Measurements from ENCODE around the gene UBTF. TPM values are rescaled to one million over a fixed set of nuclear protein-coding genes. Genes with fewer than 3 reads are reported as not detected.

UBTF gene
- total and polyA plus RNA-seq, 4 donors = 31.9 to 75.5 (median 52.3) TPM

DNA sequence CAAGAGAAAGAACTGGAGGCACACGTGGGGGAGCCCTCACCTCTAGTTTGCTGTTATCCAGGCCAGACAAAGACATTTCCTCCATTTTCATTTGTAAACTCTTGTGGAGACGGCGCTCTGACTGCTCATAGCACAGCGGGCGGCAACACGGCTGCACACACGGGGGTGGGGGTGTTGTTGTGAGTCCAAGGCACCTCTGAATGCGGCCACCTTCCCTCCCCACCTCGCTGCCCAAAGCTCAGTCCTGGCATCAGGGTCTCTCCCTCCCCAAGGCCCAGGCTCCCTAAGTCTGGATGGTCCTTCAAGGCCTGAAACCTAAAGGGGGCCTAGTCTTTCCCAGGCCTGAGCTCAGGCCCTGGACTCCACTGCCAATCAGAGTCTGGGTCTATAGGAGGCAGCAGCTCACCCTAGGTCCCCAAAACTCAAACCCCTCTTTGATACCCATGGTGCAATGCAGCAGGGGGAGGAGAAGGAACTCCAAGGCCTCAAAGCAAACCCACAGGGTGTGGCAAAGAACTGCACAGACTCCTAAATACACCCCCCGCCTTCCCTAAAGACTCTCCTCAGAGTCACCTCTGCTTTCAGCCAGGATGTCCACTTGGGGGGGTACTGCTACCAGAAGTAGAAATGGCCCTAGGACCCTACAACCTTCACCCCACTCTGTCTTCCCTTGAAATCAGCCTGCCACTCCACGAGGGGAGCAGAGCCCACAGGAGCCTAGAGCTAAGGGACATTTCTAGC is 21.3 kb downstream of the UBTF start:
- Histone ChIP-seq H3K4me3 (peak overlapping the region; percentile 33), H3K27ac (ENCODE audit: low read depth in 1 of 2, low read length in 1 of 2) (peak overlapping the region; percentile 94 to 96), H3K27me3 (ENCODE audit: control insufficient read depth in 3 of 3, insufficient read depth in 3 of 3, low read length in 2 of 3) (no peaks in the 10 kb centered on the region), H3K9ac (ENCODE audit: insufficient read depth in 1 of 2, low read length in 2 of 2) (peak overlapping the region; percentile 63 to 74), H3K9me3 (ENCODE audit: control insufficient read depth in 4 of 4, insufficient read depth in 3 of 4, low read length in 3 of 4) (no peaks in the 10 kb centered on the region), H3K36me3 (ENCODE audit: control insufficient read depth in 4 of 4, insufficient read depth in 4 of 4, low read length in 4 of 4) (peaks cover 21 to 38% (median 33%) of the 10 kb centered on the region in 4 donors), H3K4me1 (ENCODE audit: control insufficient read depth in 5 of 5, insufficient read depth in 5 of 5, low read length in 5 of 5) (peaks cover 0 to 24% (median 12%) of the 10 kb centered on the region in 5 donors)
- TF ChIP-seq, protein P1, sequence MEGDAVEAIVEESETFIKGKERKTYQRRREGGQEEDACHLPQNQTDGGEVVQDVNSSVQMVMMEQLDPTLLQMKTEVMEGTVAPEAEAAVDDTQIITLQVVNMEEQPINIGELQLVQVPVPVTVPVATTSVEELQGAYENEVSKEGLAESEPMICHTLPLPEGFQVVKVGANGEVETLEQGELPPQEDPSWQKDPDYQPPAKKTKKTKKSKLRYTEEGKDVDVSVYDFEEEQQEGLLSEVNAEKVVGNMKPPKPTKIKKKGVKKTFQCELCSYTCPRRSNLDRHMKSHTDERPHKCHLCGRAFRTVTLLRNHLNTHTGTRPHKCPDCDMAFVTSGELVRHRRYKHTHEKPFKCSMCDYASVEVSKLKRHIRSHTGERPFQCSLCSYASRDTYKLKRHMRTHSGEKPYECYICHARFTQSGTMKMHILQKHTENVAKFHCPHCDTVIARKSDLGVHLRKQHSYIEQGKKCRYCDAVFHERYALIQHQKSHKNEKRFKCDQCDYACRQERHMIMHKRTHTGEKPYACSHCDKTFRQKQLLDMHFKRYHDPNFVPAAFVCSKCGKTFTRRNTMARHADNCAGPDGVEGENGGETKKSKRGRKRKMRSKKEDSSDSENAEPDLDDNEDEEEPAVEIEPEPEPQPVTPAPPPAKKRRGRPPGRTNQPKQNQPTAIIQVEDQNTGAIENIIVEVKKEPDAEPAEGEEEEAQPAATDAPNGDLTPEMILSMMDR (IDR thresholded peaks at IDR 0.05; ENCODE audit: control extremely low read depth, extremely low read depth) = no peak
- WGBS, 2 donors = 52 to 54% methylated on average over 11 of the region's 11 CpGs
- DNase-seq (peak; percentile 33 to 57 (median 50)), ATAC-seq (ENCODE audit: insufficient read depth, low FRiP score) (no peak)

DNA sequence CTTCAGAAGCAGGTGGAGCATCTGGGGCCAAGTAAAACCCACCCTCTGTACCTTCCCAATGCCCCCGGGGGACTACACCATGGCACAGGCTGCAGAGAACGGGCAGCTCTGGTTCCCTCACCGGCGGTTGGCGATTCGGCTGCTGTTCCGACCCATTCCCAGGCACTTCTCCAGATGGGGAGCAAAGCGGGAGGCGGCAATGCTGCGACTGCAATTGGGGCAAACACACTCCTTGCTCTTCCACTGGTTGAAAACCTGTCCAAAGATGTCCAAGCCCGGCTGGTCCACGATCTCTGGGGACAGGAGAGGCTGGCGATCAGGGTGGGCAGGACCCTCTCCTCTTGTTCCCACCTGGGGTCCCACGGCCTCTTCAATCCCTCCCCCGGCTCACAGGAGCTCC is 22.4 kb downstream of the UBTF start:
- Histone ChIP-seq H3K36me3 (ENCODE audit: control insufficient read depth in 4 of 4, insufficient read depth in 4 of 4, low read length in 4 of 4) (peaks cover 21 to 45% (median 36%) of the 10 kb centered on the region in 4 donors), H3K9ac (ENCODE audit: insufficient read depth in 1 of 2, low read length in 2 of 2) (no peak overlapping the region), H3K9me3 (ENCODE audit: control insufficient read depth in 4 of 4, insufficient read depth in 3 of 4, low read length in 3 of 4) (no peaks in the 10 kb centered on the region), H3K27me3 (ENCODE audit: control insufficient read depth in 3 of 3, insufficient read depth in 3 of 3, low read length in 2 of 3) (no peaks in the 10 kb centered on the region), H3K27ac (ENCODE audit: low read depth in 1 of 2, low read length in 1 of 2) (no peak overlapping the region), H3K4me3 (no peak overlapping the region), H3K4me1 (ENCODE audit: control insufficient read depth in 5 of 5, insufficient read depth in 5 of 5, low read length in 5 of 5) (peaks cover 0 to 34% (median 12%) of the 10 kb centered on the region in 5 donors)
- no peak for ATAC-seq (ENCODE audit: insufficient read depth, low FRiP score)
- no peak for DNase-seq
- 94 to 97% methylated on average over 15 of the region's 15 CpGs for WGBS, 2 donors
- TF ChIP-seq, protein P1 (IDR thresholded peaks at IDR 0.05; ENCODE audit: control extremely low read depth, extremely low read depth) = no peak

DNA sequence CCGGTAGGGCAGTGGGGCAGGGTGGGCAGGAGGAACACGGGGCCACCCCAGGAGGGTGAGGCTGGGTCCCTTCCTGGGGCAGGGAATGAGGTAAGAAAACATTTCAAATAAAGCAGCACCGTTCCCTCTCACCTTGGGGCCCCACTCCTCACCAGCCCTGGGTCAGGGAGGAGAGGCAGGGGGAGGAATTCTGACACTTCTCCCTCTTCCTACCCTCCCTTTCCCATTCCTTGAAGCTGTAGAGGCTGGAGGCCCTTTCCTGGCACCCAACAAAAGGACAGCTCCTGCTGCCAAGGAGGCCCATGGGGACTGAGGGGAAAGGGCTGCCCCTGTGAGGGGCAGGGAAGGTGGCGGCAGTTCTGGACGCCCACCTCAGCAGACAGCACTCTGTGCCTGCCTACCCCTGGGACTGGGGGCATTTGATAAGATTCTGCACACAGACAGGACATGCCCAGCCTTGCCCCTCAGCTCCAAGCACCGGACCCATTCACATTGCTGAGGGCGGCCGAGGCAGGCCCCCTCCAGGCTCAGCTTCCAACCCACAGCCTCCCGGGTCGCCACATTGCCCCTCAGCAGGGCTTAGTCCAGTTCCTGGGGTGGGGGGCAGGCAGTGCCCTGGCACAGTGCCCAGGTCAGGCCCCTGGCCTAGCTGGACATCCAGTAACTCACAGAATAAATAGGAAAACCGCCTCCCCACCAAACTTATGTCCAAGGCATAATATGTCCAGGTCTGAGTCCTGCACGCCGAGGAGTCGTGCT is 26.0 kb downstream of the UBTF start:
- DNase-seq (no peak), ATAC-seq (ENCODE audit: insufficient read depth, low FRiP score) (no peak)
- Histone ChIP-seq H3K4me1 (ENCODE audit: control insufficient read depth in 5 of 5, insufficient read depth in 5 of 5, low read length in 5 of 5) (peaks cover 0 to 44% (median 17%) of the 10 kb centered on the region in 5 donors), H3K36me3 (ENCODE audit: control insufficient read depth in 4 of 4, insufficient read depth in 4 of 4, low read length in 4 of 4) (peaks cover 21 to 58% (median 50%) of the 10 kb centered on the region in 4 donors), H3K9me3 (ENCODE audit: control insufficient read depth in 4 of 4, insufficient read depth in 3 of 4, low read length in 3 of 4) (no peaks in the 10 kb centered on the region), H3K27me3 (ENCODE audit: control insufficient read depth in 3 of 3, insufficient read depth in 3 of 3, low read length in 2 of 3) (no peaks in the 10 kb centered on the region), H3K27ac (ENCODE audit: low read depth in 1 of 2, low read length in 1 of 2) (no peak overlapping the region), H3K4me3 (no peak overlapping the region), H3K9ac (ENCODE audit: insufficient read depth in 1 of 2, low read length in 2 of 2) (no peak overlapping the region)
- TF ChIP-seq, protein P1 (IDR thresholded peaks at IDR 0.05; ENCODE audit: control extremely low read depth, extremely low read depth) = no peak
- 91 to 92% methylated on average over 14 of the region's 14 CpGs for WGBS, 2 donors
